ENCODE data around the gene C1orf53.
A peak's percentile ranks its signal among the peaks of the same experiment; 100 is the strongest.
"Not testable (repeated sequence)": the region's sequence is repeated elsewhere in the genome, so short reads cannot be mapped to it uniquely, and the experiment has no call there.

Gene C1orf53

GRCh38 chr1:197902454-197903195 is at the start of gene C1orf53:
Gene C1orf53, plus strand, starts transcription at chr1:197902630. Its CDS starts 20 bp downstream, at chr1:197902650.
- DNase-seq (ENCODE audit: low spot score): peak; percentile 94
- TF ChIP-seq, protein P1, sequence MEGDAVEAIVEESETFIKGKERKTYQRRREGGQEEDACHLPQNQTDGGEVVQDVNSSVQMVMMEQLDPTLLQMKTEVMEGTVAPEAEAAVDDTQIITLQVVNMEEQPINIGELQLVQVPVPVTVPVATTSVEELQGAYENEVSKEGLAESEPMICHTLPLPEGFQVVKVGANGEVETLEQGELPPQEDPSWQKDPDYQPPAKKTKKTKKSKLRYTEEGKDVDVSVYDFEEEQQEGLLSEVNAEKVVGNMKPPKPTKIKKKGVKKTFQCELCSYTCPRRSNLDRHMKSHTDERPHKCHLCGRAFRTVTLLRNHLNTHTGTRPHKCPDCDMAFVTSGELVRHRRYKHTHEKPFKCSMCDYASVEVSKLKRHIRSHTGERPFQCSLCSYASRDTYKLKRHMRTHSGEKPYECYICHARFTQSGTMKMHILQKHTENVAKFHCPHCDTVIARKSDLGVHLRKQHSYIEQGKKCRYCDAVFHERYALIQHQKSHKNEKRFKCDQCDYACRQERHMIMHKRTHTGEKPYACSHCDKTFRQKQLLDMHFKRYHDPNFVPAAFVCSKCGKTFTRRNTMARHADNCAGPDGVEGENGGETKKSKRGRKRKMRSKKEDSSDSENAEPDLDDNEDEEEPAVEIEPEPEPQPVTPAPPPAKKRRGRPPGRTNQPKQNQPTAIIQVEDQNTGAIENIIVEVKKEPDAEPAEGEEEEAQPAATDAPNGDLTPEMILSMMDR (IDR thresholded peaks at IDR 0.05; ENCODE audit: borderline replicate concordance, control extremely low read depth, extremely low read depth, insufficient read depth, missing control alignments): no peak
- in situ Hi-C loops (cut with MboI; ENCODE audit: low sequenced_read_pairs, unreplicated experiment): no loop called here

DNA sequence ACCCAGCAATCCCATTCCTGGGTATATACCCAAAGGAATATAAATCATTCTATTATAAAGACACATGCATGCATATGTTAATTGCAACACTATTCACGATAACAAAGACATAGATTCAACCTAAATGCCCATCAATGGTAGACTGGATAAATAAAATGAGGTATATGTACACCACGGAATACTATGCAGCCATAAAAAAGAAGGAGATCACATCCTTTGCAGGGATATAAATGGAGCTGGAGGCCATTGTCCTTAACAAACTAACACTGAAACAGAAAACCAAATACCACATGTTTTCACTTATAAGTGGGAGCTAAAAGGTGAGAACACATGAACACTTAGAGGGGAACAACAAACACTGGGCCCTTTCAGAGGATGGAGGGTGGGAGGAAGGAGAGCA is 46.7 kb upstream of the C1orf53 start:
- in situ Hi-C loops (cut with MboI; ENCODE audit: low sequenced_read_pairs, unreplicated experiment); DNase-seq (ENCODE audit: low spot score): not testable (repeated sequence)

- no peak for DNase-seq (ENCODE audit: low spot score)
- TF ChIP-seq, protein P1 (IDR thresholded peaks at IDR 0.05; ENCODE audit: borderline replicate concordance, control extremely low read depth, extremely low read depth, insufficient read depth, missing control alignments): no peak
- in situ Hi-C loops (cut with MboI; ENCODE audit: low sequenced_read_pairs, unreplicated experiment): no loop called here
These were observed 45.0 kb upstream of the C1orf53 start for GRCh38 chr1:197857477-197857876.

DNA sequence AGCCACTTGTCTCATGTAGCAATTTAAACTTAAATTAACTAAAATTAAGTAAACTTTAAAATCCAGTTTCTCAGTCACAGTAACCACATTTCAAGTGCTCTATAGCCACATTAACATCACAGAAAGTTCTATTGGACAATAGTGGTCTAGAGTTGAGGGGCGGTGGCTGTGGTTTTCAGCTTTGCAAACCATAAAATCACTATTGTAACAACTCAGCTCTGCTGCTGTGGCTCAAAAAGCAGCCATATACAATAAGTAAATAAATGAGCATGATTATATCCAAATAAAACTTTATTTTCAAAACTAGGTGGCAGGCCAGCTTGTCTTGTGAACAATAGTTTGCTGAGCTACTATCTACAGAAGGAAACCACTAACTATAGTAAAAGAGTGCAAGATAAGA is 43.4 kb upstream of the C1orf53 start:
- TF ChIP-seq, protein P1 (IDR thresholded peaks at IDR 0.05; ENCODE audit: borderline replicate concordance, control extremely low read depth, extremely low read depth, insufficient read depth, missing control alignments): no peak
- in situ Hi-C loops (cut with MboI; ENCODE audit: low sequenced_read_pairs, unreplicated experiment): no loop called here
- DNase-seq (ENCODE audit: low spot score): no peak

GRCh38 chr1:197862221-197862620 is 40.2 kb upstream of the C1orf53 start:
- TF ChIP-seq, protein P1 (IDR thresholded peaks at IDR 0.05; ENCODE audit: borderline replicate concordance, control extremely low read depth, extremely low read depth, insufficient read depth, missing control alignments): no peak
- in situ Hi-C loops (cut with MboI; ENCODE audit: low sequenced_read_pairs, unreplicated experiment): no loop called here
- DNase-seq (ENCODE audit: low spot score): no peak

- DNase-seq (ENCODE audit: low spot score): no peak
- TF ChIP-seq, protein P1 (IDR thresholded peaks at IDR 0.05; ENCODE audit: borderline replicate concordance, control extremely low read depth, extremely low read depth, insufficient read depth, missing control alignments): no peak
- in situ Hi-C loops (cut with MboI; ENCODE audit: low sequenced_read_pairs, unreplicated experiment): no loop called here
These were observed 39.8 kb upstream of the C1orf53 start for GRCh38 chr1:197862671-197863070.

DNA sequence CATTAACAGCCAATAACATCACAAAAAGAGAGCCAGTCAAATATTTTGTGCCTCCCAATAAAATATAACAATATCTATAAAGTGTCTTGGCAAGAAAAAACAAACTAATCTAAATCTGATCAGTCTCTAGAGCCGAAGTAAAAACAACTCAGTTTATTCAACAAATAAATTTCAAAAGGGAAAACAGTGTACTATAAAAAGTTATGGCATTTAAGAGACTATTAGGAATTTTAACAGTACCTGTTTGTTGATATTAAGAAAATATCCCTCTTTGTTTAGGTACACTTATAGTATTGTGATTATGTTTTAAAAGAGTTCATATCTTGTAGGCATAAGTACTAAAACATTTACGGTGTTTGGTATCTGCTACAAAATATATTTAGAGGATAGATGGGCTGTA is 36.6 kb upstream of the C1orf53 start:
- in situ Hi-C loops (cut with MboI; ENCODE audit: low sequenced_read_pairs, unreplicated experiment): no loop called here
- TF ChIP-seq, protein P1 (IDR thresholded peaks at IDR 0.05; ENCODE audit: borderline replicate concordance, control extremely low read depth, extremely low read depth, insufficient read depth, missing control alignments): no peak
- no peak for DNase-seq (ENCODE audit: low spot score)

Measured in GM13976 (cell line).